CD4-positive, alpha-beta T cell treated with Interleukin-17A for 4 hours (primary cell): ENCODE results near the gene NDST1.

Experiments
- DNase-seq: peaks from one replicate; pipeline ENCODE4 v3.0.0-alpha.2; 2020; ENCODE audit warnings: mixed read lengths

Gene NDST1

DNA sequence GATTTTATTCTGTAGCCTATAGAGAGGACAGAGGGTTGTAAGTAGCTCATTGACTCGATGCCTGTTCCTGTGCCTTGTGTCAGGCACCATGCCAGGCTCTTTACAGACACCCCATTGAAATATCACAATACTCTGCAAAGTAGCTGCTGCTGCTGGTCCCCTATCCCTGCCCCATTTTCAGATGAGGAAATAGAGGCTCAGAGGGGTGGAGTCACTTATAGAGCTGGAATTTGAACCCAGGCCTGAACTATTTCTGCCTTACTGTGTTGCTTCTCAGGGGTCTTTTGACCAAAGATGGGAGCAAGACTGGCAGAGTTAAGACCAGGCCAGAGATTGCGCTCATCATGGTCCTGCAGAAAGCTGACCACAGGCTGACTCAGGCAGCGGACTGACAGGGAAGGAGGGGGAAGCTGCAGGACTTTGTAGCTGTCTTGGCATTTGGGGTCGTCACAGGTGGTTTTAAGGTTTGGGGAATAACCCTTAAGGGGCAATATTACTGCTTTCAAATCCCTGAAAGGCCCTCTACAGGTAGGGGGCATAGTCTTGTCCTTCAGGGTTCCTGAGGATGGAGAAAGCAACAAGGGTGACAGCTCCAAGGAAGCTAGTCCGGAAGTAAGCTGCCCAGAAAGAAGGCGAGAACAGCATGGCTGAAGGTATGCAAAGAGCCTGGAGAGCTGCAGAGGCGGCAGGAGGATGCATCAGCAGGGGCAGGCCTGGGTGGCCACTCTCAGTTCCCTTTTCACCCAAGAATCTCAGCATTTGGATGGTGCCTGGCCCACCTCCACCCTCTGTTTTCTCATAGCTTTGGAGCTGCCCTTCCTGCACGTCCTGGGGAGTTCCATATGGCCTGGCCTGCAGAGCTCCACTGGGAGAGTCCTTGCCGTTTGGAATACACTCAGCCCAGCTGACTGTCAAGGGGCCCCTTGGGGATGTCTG, 18.3 kb upstream of the NDST1 start:
- DNase-seq = no peak

DNA sequence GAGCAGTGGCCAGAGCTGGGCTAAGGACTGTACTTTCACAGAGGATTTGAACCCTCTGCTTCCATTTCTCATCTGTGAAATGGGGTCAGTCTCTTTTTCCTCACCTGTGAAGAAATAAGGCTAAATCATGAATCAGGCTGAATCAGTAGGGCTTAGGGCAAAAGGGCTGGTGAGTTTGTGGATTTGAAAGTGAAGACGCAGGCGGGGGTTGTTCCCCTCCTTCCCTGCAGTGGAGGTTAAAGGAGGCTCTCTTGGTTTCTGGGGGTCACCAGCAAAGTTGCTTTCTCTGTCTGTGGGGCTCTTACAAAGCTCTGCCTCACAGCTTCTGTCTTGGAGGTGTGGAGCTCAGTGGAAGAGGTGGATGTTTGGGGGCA, 17.6 kb upstream of the NDST1 start:
- DNase-seq = no peak

DNA sequence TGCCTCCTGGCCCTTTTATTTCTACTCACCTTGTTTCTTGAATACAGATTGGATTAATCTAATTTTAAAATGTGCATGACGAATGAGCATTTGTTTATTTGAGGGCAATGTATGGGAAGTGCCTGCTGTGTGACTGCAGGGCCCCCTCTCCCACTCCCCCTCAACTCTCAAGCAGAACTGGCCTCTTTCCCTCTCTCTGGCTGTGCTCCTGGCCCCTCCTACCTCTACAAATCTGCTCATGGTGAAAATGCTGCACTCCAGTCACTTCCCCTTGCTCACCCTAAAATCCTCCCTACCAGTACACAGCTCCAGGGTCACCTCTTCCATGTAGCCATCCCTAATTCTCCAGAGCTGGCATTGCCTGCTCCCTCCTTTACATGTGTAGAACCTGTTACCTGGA, 17.2 kb upstream of the NDST1 start:
- DNase-seq = no peak

DNA sequence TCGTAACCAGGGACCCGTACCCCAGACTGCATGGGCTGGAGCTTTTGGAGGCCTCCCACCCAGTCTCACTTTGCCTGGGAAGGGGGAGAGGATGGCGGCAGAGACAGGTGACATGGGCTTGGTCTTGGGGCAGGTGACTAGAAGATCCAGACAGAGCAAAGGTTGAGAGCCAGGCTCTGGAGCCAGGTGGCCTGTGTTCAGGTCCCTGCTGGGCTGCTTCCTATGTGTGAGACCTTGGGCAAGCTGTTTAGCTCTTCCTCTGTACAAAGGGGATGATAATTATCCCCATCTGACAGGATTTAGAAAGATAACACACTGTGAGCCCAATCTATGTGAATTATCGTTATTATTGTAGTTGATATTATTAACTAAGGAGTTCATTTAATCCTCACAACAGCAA, 16.1 kb upstream of the NDST1 start:
- DNase-seq = no peak

DNA sequence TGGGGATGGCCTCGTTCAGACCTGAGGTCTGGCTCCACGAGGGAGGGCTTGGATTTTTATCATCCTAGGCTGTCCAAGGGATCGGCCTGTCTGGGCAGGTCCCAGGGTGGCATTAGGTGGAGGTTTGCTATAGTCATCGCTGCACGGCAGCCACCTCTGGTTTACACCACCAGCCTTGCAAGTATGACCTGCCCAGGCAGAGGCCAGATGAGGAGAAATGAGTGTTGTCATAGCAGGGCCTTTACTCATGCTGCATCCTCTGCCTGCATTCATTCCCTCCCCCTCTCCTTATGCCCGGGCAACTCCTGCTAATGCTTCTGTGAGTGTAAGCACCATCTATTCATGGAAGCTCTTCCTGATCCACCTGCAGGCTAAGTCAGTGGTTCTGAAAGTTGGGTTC, 15.3 kb upstream of the NDST1 start:
- no peak for DNase-seq

DNA sequence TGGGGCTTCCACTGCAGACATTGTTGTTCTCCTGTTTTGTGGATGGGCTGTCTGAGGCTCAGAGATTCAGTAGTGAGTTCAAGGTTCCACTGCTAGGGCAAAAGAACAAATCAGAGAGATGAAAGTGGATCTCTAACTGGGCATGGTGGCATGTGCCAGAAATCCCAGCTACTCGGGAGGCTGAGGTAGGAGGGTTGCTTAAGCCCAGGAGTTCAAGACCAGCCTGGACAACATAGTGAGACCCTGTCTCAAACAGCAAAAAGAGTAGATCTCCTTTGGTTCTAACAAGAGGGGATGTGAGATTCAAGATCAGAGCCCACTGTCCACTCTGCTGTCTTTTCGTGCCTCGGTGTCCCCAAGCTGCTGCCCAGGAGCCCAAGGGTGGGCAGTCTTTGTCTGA, 11.8 kb upstream of the NDST1 start:
- DNase-seq = no peak

DNA sequence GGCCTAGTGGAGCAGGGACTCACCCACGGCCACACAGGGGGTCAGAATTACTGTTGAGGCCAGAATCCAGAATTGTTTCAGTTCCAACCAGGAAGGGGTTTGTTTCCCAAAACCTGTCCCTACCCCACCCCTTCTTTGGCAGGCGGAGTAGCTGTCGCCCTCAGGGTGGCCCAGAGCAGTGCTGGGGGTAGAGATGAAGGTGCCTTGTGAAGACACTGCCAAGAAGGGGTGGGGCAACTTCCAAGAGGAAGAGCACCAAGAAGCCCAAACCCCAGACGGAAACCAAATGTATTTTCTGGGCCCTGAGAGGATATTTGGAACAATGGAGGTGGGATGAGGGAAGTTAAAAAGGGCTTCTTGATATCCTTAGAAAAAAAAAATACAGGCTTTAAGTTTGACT, 11.4 kb upstream of the NDST1 start:
- DNase-seq = no peak

DNA sequence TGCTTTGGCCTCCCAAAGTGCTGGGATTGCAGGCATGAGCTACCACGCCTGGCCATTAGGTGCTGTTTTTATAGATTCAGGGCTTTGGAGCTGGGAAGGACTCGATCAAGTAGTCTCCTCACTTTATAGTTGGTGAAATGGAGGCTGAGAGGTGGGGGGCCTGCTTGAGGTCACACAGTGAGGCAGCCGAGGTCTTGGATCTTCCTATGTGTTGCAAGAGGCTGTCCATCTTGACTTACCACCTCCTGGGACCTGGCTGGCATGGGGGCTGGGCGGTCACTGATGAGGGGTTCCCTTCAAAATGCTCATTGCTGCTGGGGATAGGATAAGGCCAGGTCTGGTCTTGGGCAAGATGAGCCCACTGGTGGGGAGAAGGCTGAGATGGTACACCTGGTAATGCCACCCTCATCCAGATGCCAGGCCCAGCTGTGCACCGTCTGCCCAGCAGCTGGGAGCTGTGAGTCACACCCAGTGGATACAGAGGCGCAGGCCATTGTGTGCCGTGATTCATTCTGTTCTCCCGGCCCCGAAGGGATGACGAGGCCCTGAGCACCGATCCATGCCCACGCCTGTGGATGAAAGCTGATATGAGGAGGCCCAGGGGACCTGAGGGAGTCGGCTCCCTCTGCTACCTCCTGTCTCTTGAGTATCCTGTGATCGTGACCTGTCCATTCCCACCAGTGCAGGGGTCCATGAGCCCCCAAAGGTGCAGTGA, 10.5 kb upstream of the NDST1 start:
- DNase-seq = no peak

DNA sequence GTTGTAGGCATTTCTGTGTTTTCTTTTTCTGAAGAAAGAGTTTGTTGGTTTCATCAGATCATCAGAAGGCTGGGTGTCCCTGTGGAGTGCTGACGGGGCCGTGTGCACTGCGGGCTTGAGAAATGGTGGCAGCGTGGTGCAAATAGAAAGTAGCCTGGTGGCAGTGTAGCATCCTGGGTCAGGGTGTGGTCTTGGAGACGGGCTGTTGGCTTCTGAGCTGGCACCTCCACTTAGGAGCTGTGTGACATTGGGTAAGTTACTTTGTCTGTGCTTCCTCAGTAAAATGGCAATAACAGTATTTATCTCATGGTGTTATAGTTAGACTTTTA, 10.0 kb upstream of the NDST1 start:
- DNase-seq = no peak

DNA sequence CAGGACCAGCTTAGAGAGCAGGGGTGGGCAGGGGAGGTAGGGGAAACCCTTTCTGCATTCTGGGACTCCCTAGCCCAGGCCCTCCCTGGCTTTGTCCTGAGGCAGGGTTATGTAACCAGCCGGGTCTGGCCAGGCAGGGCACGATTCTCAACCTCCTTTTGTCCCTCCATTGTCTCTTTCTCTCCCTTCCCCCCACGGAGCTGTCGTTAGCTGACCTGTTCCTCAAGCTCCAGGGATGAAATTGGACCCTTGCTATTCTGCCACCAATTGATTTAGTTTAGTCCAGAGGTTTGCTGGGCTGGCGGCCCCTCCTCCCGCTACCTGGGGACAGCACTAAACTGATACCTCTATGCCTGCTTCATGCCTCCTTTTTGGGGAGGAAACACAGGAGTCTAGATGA, 9.4 kb upstream of the NDST1 start:
- no peak for DNase-seq

DNA sequence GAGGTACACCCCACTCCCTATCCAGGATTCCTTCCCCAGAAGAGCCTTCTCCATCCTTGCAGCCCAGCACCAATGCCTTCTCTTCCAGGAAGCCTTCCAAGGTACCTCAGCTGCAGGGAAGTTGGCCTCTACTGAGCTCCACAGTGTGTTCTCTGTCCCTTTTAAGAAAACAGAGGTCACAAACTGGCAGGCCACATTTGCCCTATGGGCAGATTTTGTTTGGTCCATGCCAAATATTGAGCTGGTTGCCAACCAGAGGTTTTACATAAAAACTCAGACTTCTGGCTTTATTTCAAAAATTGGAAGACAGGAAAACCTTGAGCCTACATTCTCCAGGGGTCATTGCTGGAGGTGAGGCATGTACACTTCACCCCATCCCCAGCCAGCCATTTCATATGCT, 9.0 kb upstream of the NDST1 start:
- no peak for DNase-seq

DNA sequence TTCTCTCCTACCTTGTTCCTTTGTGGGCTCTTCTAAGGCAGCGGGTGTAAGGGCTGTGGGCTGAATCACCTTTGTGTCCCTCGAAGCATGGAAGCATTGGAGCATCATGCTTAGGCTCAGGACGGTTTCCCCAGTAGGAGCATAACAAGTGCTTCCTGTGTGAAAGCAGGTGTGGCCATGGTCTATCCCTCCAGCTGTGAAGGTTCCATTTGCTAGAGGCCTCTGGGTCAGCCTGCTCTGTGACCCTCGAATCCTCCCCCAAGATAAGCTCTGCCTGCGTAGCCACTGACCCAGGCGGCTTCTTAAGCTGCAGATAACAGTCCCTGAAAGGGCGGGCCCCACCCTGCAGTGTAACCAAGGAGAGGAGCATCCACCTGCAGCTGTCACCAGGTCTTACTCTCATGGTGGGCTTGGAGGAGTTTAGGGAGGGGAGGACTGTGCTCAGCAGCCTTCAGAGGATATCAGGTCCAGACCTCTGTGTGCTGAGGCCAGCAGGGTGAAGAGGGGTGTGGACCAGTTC, 8.4 kb upstream of the NDST1 start:
- no peak for DNase-seq

DNA sequence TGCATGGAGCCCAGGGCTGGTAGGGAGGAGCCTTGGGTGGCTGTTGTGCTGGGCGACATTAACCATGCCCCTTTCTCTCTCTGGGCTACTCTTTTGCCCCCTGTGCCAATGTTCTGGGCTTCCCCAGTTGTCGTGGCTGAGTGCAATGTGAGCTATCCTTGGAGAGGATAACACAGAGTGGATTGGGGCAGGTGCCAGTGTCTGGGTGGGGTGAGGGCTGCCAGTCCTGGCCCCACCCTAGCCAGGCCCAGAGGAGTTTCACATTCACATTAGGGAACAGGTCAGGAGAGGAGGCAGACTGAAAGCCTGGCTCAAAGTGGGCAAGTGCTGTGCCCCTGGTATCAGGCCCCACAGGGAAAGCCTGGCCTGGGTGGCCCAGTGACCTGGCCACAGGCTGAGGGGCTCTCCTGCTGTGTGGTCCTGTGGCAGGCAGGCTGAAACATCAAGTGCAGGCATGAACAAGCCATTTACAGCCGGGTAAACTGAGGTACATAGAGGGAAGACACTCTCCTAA, 7.5 kb upstream of the NDST1 start:
- DNase-seq = no peak

DNA sequence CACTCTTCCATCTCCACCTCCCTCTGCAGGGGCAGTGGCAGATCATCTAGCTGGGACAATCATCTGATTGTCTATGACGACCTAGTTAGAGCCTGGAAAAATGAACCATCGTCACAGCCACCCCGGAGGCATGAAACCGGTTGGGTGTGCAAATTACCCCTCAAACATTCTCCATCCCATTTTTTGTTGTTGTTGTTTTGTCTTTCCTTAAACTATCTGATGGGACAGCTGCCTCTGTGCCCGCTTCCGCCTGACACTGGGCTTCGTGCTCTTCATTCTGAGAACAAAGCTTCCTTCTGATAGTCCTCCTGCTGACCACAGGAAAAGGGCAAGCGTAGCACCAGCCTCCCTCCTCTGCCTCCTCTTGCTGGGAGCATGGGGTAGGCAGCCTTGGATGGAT, 7.0 kb upstream of the NDST1 start:
- no peak for DNase-seq

DNA sequence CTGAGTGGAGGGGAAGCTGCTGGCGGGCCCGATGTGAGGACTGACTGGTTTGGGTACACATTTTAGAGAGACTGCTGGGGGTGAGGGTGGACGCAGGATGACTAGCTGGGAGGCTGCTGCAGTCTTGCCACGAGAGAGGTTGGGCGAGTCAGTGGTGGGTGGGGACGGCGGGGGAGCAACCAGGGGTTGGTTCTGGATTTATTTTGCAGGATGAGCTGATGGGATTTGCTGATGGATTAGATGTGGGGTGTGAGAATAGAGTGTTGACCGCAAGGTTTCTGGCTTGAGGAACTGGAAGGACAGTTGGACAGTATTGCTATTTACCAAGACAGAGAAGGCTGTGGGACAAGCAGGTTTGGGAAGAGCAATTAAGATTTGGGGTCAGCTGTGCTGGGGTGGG, 5.8 kb upstream of the NDST1 start:
- DNase-seq = no peak

DNA sequence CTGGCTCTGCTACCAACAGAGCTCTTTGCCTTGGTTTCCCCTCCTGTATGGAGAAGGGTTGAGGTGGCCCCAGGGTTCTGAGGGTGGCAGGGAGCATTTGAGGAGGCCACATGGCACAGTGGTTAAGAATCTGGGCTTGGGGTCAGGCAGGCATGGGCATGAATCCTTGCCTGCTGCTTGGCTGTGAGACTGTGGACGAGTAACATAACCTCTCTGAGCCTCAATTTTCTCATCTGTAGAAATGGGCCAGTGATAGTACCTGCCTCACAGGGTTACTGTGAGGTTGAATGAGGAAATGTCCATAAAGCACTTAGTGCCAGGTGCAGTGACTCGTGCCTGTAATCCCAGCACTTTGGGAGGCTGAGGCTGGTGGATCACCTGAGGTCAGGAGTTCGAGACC, 5.1 kb upstream of the NDST1 start:
- DNase-seq = no peak

DNA sequence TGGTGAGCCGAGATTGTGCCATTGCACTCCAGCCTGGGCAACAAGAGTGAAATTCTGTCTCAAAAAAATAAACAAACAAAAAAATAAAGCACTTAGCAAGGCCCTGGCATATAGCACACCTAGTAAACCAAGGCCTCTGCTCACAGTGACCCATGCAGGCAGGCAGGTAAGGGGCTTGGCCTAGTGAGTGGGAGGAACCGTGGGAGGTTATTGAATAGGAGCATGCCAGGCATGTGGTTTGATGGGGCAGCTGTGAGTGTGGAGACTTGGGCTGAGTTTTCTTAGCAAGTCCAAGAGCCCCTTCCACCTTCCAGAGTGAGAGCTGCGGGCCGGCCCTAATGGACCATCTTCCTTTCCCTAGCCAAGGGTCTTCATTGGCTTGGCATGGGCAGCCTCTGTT, 4.5 kb upstream of the NDST1 start:
- no peak for DNase-seq

DNA sequence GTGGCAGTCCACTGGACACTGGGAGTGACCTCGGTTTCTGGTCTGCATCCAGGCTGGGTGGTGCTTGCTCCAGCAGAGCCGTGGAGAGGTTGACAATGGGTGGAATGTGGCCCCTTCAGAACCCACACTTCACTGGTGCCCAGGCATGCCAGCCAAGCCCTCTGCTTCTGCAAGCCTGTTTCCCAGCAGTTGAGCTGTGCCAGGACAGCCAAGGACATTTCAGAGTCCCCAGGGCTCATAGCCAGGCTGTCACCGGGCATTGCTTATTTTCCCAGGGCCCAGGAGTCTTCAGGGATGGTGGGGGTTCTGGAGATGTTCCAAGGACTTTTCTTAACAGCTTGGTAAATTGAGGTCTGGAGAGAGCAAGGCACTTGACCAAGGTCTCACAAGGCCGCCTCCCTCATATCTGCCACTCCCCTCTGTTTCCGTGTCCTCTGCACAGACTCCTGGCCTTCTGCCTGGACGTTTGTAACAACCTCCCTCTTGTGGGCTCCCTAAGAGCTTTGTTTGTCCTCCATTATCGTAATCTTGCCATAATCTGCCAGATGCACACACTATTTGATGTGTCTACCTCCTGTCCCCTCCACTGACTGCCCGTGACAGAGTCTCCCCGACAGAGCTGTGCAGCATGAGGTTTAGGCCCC, 3.8 kb upstream of the NDST1 start:
- DNase-seq = no peak

DNA sequence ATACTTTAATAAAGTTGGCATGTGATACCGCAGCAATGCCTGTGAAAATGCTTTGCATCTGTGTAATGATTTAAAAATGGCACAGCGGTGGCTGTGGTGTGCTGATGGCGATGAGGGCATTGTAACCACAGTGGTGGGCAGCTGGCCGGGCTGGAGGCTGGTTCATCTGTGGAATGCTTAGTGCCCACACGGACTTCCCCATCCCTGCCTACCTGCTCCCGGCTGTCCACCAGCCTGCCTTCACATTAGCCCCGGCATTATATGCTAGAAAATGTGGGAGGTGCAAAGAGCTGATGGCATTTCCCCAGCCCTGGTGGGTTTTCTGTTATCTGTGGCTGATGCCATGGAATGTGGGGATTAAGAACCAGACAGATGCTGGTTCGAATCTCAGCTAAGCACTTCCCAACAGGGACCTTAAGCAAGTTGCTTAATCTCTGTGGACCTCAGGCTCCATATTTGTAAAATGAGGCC, 2.9 kb upstream of the NDST1 start:
- DNase-seq = no peak

DNA sequence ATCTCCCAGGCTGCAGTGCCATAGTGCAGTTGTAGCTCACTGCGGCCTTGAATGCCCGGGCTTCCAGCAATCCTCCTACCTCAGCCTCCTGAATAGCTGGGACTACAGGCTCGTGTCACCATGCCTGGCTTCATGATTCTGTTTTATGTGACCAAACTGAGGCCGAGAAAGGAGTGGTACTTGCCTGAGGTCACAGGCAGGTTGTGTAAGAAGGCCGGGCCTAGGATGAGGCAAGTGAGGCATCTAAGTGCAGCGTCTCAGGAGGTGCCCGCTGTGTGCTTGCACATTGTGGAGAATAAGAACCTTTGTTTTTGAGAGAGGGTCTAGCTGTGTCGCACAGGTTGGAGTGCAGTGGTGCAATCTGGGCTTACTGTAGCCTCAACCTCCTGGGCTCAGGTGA, 2.1 kb upstream of the NDST1 start:
- DNase-seq = no peak

DNA sequence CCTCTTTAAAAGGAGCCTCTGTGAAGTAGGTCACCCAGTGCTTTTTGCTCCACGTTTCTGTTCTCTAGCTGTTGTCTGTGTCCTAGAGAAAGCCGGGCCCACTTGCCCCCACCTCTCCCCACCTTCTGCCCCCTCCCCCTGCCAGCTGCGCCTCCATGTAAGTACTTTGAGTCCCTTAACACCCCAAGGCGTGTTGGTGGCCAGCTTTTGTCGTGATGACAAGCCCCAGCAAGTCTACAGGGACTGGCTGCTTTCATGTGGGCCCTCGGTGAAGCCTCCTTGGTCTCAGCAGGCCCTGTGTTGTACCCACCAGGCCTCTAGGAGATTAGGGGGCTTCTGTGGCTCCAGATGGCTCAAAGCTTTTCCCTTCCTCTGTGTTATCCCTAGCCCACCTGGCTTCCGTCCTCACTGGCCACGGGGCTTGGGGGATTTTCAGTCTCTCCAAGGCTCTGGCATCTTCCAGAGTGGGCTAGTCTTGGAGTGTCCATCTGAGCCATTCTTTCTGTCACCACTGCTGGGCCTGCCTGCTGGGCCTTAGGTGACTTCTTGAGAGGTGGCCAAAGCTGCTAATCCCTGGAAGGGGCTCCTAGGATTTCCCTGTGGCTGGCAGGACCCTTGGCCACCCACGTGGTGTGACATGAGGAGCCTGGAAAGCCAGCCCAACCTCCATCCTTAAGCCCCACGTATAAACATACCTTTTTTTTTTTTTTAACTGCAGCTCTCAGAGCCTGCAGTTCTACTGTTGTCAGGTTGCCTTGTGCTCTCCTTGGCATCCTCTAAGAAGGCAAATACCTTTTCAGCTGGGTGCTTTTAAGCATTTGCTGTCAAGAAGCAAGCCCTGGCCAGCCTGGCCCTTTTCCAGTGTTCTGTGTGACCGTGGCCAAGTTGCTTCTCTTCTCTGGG, 1.1 kb upstream of the NDST1 start:
- no peak for DNase-seq

DNA sequence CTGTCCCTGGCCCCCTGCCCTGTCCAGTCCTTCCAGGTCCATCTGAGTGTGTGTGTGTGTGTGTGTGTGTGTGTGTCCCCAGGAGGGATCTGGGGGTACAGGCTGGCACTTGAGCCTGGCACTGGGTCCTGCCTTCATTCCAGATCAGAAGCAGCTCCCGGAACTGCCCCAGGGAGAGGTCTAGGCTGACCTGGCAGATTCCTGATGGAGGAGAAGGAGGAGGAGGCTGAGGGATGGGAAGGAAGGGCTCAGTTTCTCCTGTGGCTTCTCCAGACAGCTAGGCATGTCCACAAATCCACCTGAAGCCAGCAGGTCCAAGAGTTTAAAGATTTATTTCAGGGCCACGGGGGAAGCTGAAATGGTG, 328 bp downstream of the NDST1 start:
- no peak for DNase-seq

DNA sequence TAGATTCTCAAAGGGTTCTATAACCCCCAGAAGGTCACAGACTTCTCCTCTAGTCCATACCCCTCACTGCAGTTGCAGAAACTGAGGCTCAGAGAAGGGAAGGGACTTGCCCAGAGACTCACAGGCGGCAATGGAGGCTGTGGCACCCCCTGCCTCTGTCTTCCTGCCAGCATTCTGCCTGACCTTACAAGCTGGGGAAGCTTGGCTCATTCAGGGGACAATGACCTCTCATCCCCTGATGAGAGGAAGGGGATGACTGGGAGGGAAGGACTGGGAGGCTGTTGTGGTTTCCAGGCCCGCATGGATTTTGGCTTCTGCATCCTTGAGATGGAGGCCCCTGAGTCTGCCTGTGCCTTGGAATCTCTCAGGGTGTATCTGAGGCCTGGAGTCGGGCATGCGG, 897 bp downstream of the NDST1 start:
- no peak for DNase-seq
